NCI-H2029 (cell line): ENCODE data around the gene OSTF1.

Experiments
- DNase-seq: peaks from one replicate; lab custom pipeline; 2025; lab: John Stamatoyannopoulos, UW

Gene OSTF1

DNA sequence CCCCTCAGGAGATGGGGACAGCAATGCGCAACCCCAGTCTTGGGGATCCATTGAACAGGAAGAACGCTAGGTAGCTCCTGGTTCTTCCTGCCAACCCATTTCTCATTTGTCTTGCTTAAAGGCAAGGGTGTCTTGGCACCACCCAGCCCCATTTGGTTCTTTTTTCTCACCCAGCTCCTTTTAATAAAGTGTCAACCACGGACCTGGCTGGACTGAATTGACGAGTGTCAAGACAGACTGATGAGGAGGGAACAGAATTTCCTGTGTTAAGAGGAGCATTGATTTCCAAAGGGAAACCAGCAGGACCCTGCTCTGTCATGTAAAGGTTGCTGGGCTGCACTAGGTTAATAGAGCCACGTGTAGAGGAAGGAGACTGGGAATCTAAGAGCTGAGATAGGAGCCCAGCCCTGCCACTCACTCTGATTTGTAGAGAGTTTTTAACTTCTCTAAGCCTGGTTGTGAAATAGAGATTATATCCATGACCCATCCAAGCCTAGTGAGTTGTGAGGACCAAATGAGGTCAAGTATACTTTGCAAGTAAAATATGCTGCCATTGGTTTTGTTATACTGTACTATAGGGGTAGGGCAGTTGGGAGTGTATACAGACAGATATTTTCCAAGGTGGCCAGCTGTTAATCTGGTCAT is 33.7 kb downstream of the OSTF1 start:
- no peak for DNase-seq

DNA sequence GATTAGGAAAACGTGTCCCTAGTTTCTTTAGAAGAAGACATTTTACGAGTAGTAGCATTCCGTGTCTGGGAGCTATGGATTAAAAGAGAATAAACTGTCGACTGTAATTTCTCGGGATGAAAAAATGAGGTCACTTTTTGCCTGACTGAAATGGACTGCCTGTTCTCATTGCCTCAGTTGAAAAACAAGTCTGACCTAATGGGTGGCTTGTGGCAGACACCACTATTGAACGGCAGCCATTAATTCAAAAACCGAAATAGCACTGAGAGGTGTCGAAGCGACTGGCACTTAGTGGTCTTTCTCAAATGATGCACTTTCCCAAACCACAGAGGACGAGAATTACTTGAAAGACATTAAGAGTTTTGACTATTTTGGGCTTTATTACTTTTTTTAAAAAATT is 35.4 kb downstream of the OSTF1 start:
- DNase-seq, result no peak

DNA sequence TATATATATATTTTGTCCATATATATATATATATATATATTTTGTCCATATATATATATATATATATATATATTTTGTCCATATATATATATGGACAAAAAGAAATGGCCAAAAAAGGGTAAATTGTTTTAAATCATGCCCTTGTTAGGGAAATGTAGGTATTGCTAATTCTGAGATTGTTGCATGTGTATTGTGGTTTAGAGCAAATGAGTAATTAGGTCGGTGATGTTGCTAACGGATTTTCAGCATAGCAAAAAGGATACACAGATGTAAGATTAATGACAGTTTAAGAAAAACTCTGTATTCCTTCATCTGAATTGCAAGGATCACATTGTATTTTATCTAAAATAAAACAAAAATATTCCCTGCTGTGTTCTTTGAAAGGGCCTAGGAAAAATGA is 40.2 kb downstream of the OSTF1 start:
- no peak for DNase-seq

DNA sequence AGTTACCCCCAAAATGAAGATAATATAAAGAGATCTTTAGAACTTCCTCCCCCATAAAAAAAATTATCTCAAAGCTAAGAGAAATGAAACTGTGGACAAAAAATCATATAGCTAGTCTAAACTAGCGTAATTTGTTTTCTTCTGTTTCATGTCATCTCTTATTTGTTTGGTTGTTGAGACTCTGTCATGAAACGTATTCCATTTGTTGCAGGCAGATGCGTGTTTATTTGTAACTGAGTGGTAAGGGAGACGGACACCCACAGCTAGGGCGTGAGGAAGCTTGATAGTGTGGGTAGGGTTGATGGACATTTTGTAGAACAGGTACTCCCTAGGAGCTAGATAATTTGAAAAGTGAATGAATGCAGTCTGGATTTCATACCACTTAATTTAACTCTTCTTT is 41.9 kb downstream of the OSTF1 start:
- no peak for DNase-seq

DNA sequence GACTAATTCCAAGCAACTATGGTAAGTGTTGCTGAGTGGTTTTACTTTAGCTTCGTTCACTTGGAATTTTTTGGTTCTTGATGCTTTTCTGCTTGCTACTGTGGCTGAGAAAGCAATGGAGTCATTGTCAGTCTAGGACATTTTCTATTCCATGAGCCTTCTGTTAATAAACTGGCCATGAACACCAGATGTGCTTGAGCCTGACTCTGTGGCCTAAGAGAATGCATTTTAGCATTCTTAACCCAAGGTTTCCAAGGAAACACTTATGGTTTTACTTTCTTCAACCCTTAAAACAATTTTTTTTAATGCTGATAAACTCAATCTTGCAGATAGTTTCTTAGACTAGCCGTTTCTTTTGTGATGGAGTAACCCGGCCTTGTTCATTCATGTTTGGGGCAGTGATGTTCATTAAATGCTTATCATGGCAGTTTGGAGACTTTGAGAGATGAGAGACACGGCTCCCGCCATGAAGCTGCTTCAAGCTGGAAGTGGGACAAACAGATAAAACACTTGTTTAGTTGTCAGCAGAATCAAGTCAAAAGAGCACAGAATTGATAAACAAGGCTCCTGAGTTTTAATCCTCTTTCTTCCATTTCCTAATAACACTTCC is 42.4 kb downstream of the OSTF1 start:
- DNase-seq, result no peak

DNA sequence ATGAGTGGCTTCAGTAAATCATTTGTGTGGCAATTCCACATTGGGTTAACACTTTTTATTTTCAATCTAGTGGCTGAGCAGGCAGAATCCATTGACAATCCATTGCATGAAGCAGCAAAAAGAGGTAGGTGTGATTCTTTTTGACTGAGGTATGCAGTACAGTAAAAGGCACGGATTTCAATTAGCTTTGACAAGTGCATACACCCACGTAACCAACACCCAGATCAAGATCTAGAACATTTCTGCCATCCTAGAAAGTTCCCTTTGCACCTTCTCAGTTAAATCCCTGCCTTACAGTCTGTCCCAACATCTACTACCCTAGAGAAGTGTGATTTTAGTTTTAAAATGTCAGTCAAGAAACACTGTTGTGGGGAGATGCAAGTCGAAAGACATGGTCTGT is 43.4 kb downstream of the OSTF1 start:
- DNase-seq, result no peak

DNA sequence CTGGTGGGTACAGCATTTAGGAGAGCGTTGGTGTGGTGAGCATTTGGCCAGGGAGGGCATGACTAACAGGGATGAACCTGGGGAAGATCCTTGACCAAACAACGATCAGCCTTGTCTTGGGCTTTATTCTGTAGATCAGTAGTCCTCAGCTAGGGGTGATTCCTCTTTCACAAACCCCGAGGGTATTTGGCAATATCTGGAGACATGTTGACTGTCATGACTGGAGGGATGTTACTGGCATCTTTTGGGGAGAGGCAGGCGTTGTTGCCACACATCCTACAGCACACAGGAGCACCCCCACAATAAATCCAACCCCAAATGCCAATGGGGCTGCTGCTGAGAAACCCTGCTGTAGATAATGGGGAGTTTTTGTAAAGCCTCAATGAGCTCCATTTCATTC is 43.9 kb downstream of the OSTF1 start:
- no peak for DNase-seq

DNA sequence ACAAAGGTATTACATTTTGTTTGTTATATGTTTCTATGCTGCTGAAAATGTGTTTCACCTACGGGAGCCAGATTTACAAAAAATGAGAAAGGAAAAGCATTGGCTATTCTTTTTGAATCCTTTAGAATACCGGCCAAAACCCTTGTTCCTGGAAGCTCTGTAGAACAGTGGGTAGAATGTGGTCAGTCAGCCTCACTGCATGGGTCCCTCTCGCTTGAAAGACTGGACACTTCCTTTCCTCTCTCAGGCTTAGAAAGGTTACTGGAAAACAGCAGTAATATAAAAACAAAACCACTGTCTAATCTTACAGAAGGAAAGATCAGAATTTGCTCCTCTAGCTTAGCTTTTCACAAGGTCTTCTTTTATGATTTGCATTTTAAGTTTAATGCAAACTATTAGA is 45.1 kb downstream of the OSTF1 start:
- no peak for DNase-seq

DNA sequence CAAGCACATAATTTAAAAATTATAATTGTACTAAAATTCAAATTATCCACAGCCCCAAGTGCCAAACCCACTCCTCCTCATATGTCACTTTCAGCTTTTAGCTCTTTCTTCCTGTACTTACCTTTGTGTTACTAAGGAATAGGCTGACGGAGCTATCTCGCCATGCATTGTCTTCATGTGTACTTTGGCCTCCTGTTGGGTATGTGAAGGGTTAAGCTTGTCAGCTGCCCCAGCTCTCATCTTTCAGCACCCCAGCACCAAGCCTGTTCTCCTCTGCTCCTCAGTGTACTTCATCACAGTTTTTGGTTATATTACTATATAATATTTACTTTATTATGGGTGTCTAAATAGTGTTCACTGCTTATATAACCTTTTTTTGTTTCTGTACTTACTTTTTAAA is 46.2 kb downstream of the OSTF1 start:
- peak; percentile 8 for DNase-seq

DNA sequence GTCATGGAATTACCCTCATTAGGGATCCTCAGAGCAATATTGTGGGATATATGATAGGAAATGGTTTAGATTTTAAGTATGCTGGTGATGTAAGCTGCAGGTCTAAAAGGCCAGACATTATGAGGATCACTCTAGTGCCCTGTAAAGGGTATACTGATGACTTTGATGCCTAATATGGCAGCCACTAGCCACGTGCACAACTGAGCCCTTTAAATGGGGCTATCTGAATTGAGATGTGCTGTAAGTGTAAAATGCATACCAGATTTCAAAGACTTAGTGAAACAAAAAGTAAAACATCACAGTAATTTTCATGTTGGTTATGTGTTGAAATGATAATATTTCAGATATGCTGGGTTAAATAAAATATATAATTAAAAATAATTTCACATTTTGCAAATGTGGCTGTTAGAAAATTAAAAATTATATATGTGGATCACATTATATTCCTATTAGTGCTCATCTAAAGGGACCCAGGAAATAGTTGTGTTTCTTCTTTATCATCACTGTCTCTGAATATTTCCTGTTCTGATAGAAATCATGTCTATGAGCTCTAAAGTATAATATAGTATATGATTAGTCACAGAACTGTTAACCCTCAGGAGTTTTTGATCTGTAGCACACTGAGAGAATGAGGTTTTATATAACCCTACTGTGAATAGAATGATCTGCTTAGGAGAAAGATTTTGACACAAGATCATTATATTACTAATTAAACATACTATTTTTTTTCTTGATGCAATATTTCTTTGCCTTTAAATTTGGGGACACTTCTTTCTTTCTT is 50.1 kb downstream of the OSTF1 start:
- DNase-seq, result no peak

DNA sequence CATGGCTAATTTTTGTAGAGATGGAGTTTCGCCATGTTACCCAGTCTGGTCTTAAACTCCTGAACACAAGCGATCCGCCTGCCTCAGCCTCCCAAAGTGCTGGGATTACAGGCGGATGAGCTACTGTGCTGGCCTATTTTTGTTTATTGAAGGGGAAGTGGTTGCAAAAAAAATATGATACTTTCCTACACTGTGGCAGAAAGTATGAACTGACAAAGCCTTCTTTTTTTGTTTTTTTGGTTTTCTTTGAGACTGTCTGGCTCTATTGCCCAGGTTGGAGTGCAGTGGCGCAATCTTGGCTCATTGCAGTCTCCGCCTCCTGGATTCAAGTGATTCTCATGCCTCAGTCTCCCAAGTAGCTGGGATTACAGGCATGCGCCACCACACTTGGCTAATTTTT is 50.9 kb downstream of the OSTF1 start:
- DNase-seq, result no peak

DNA sequence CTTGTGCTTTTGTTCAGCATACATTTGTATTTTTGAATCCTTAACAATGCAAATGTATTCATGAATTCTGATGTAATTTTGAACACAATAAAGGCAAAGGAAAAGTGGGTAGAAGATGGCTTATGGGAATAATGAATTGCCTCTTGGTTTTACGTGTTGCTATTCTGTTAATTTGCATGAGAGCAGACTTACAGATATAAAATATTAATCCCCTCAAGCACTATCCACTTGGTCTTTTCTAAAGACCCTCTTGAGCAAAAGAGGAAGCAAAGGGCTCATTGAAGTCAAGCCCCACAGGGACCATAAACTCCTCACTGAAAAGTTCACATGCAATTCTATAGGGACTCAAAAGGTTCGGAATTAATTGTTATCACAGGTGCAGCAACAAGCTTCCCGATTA is 51.9 kb downstream of the OSTF1 start:
- no peak for DNase-seq

DNA sequence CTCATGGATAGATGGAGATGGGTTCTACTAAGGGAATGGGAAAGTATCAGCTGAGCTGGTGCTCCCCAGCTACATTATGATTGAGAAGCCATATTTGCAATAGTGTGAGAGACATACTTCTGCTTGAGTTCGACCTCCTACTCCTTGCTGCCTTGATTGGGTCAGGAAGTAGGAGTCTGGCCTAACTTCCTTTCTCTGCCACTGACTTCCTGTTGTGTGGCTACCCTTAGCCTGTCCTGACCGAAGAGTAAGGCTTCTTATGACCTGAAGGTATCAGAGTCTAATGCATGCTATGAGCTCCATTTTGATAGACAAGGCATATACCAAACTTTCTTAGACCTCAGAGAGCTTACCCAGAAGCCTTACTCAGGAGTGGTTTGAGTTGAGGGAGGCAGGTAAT is 53.9 kb downstream of the OSTF1 start:
- DNase-seq, result no peak

DNA sequence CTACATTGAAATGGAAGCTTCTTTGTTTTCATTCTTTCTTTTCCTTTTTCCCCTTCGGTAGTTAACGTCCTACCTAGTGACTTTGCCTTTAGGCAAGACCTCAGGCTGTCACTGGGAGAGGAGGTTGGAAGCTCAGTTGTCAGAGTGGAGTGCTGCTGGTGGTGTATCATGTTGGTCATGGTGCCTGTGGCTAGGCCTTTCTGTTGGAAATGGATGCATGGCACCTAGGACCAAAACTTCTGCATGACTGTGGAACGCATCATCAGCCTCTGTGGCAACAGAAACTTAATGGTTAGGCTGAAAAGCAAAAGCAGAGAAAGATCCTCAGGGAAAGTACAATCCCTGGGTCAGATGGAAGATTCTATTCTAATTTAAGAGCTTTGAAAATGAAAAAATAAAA is 57.9 kb downstream of the OSTF1 start:
- no peak for DNase-seq

DNA sequence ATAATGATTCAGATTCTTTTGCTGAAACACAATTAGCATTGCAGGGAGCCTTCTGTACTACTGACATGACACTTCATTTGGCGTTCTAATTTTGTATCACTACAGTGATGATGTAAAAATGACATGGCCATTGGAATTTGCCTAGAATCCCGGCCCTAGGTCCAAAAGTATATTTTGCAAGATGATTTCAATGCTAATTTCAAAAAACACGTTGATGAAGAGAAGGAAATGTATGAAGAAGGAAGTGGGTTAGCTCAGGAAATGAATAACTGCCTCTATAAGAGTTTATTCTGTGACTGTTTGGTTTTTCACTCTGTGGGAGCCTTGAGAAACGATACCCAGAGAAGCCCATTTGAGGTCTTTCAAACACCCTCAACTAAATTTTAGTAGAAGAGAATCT is 59.3 kb downstream of the OSTF1 start:
- no peak for DNase-seq

DNA sequence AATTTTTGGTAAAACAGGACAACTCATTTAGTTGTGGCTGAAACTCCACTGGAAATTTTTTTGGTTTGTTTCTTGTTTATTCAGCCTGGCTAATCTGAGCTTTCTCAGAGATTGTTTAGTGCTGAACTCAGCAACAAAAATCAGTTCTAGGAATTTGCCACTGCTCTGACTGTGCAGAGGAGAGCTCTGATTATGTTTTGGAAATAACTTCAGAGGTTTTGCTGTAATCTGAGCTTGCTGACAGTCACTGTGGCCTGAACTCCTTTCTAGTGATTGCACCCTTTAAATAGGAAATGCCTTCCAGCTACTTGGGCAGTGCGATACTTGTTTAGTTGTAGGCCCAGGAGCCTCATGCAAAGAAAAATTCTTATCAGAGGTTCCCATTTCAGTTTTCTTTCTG is 60.2 kb downstream of the OSTF1 start:
- DNase-seq, result no peak

DNA sequence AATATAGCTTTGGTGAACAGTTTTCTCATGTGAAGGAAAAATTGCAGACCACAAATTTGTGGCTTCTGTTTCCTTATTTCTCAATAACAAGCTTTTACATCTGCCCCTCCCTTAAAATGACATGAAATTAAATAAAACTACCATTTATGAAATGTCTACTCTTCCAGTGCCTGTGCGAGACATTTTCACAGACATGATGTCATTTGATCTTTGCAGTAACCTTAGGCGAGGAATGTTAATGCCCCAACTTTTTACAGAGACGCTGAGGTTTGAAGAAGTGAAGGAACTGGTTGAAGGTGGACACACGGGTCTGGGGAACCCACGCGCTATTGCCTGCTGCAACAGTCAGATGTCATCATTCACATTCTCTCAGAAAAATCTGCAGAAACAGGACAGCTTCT is 61.5 kb downstream of the OSTF1 start:
- DNase-seq, result no peak

DNA sequence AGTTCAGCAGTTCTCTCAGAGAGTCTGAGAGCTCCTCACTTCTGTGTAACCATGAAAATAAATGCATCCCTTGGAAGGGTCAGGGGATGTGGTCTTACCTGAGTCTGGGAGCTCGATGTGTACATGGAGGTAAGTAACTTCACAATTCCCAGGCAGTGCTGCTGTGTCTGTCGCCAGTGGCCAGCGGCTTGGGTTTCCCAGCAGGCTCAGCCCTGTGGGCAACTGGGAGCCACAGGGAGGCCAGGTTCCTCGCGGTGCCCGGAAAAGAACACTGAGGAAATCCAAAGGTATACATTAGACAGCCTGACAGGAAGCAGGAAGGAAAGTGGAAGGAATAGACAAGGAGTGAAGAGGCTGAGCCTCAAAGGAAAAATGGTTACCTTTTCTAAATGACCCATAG is 62.2 kb downstream of the OSTF1 start:
- no peak for DNase-seq

DNA sequence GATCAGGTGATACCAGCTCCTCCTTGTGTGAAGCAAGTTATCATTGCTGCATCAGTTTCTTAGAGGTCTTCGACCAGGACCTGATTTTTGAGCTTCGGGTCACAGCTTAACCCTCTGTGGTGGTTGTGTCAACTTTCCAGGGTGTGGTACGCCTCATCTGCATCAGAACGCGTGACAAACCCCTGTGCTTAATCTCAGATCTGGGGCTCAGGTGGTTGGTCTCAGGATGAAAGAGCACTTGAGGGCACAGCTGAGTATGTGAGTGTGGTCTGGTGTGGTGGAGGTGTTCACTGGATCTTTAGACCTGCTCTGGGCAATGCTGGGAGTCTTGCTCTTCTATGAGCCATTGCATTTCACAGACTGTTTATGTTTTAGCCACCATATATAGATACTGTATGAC is 64.1 kb downstream of the OSTF1 start:
- DNase-seq, result no peak

DNA sequence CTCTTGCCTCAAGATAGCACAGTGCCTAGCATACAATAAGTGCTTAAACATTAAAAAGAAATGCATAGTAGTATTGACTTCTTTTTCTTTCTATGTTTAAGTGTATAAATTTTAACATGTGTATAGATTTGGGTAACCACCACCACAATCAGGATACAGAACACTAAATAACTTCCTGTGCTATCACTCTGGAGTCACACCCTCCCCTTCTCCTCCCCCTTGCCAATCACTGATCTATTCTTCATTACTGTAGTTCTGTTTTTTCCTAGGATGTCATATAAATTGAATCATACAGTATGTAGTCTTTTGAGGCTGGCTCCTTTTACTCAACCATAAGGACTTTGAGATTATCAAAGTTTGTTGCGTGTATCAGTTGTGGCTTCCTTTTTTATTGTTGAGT is 68.5 kb downstream of the OSTF1 start:
- no peak for DNase-seq

DNA sequence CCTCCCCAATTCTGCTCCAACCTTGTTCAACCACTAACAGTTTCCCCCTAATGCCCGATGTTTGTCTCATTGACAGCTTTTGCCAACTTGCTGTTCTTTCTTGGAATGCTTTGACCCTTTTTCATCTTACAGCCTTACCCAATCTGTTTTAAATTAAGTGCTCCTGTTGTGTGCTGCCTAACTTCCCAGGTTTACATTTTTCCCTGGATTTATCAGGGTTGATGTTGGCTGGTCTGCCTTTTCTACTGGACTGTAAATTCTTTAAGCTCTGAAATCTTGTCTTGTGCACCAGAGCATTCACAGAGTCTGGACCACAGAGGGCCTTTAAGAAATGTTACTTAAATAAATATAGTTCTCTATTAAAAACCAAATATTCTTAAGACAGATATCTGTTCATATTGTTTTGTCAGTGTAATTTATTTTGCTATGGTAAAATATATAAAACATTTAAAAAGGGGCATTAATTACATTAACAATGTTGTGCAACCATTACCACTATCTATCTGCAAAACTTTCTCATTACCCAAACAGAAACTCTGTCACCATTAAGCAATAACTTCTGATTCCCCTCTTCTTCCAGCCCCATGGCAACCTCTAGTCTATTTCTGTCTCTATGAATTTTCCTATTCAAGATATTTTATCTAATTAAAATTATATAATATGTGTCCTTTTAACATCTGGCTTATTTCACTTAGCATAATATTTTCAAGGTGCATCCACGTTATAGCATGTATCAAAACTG is 73.0 kb downstream of the OSTF1 start:
- no peak for DNase-seq

DNA sequence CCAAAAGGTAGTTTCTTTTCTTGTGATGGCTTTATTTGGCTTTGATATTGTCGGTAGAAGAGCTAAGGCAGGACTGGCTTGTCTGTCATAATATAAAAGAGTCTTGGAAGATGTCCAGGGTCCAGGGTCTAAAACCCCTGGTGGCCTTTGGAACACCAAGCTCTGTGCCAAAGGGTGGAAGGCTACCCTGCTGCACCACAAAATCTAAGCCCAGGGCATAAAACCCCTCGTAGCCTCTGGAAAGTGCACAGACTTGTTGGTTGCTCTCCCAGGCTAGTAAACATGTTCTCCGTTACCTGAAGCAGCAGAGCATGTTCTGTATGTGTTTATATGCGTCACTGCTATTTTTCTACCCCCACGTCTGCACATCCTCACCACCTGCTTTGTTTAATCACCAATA is 75.5 kb downstream of the OSTF1 start:
- no peak for DNase-seq

DNA sequence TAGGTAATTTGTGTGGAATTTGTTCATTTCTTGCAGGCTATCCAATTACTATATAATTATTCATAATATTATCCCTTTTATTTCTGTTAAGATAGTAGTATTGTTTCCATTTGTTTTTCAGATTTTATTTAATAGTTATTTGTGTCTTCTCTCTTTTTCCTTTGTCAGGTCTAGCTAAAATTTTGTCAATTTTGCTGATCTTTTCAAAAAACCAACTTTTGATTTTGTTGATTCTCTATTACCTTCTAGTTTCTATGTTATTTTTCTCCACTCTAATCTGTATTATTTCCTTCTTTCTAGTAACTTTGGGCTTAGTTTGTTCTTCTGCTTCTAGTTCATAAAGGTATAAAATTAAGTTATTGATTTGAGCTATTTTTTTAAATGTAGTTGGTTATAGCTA is 76.3 kb downstream of the OSTF1 start:
- DNase-seq, result no peak
